ENCODE results near the gene CFAP210. TPM values are rescaled to one million over a fixed set of nuclear protein-coding genes. Genes with fewer than 3 reads are reported as not detected.

CFAP210 gene
- total RNA-seq, 2 experiments from 2014 or later: not detected

- ATAC-seq: no peak
- intact Hi-C loops (cut with micrococcal nuclease): no loop called here
- POLR2A ChIA-PET: no interaction called here
Measured at GRCh38 chr2:169649278-169649677, 44.9 kb downstream of the CFAP210 start.

DNA sequence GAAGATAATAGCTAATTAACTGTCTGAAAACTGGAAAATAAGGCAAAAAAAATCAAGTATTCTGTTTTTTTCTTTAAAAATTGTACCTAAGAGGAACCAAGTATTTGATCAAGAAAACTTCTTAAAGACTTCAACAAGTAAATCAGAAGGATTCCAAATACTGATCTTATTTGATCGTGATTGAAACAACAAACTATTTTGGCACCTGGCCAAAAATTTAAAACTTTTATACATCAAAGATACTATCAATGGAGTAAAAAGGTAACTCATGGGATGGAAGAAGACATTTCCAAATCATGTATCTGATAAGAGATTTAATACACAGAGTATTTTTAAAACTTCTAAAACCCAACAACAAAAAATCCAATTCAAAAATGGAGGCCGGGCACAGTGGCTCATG, 46.7 kb downstream of the CFAP210 start:
- Mint-ChIP-seq H3K27ac (no peak overlapping the region), H3K27me3 (peaks cover 7% of the 10 kb centered on the region), H3K9me3 (peaks cover 4% of the 10 kb centered on the region), H3K36me3 (ENCODE audit: low read depth) (no peaks in the 10 kb centered on the region), H3K4me1 (ENCODE audit: low read depth) (peaks cover 2% of the 10 kb centered on the region), H3K4me3 (no peak overlapping the region)
- ATAC-seq: no peak
- ChIA-PET POLR2A (no interaction called here), CTCF (no interaction called here)
- intact Hi-C loops (cut with micrococcal nuclease): no loop called here
- no peak for TF ChIP-seq CTCF (IDR thresholded peaks at IDR 0.05)
- DNase-seq: no peak

More at GRCh38 chr2:169649278-169649677, 44.9 kb downstream of the CFAP210 start:
- DNase-seq: no peak
- CTCF ChIA-PET: no interaction called here
- peaks cover 13% of the 10 kb centered on the region for H3K27me3 Mint-ChIP-seq
- H3K4me1 Mint-ChIP-seq (ENCODE audit: low read depth): peaks cover 2% of the 10 kb centered on the region
- no peaks in the 10 kb centered on the region for H3K9me3 Mint-ChIP-seq
- TF ChIP-seq CTCF (IDR thresholded peaks at IDR 0.05): no peak
- no peaks in the 10 kb centered on the region for H3K36me3 Mint-ChIP-seq (ENCODE audit: low read depth)
- H3K4me3 Mint-ChIP-seq: no peak overlapping the region
- H3K27ac Mint-ChIP-seq: no peak overlapping the region

GRCh38 chr2:169644173-169644572, 50.0 kb downstream of the CFAP210 start:
- Mint-ChIP-seq H3K9me3 (peaks cover 4% of the 10 kb centered on the region), H3K36me3 (ENCODE audit: low read depth) (peaks cover 2% of the 10 kb centered on the region), H3K27ac (no peak overlapping the region), H3K4me1 (ENCODE audit: low read depth) (peaks cover 2% of the 10 kb centered on the region), H3K27me3 (peaks cover 2% of the 10 kb centered on the region), H3K4me3 (no peak overlapping the region)
- ChIA-PET POLR2A (interaction anchor here (1.4 kb wide), 1 partner anchor 71 kb away, joined by 3 read pairs; no protein-coding TSS in a partner anchor), CTCF (no interaction called here)
- intact Hi-C loops (cut with micrococcal nuclease): no loop called here
- no peak for TF ChIP-seq CTCF (IDR thresholded peaks at IDR 0.05)
- DNase-seq: no peak
- ATAC-seq: no peak

- intact Hi-C loops (cut with micrococcal nuclease): no loop called here
- Mint-ChIP-seq H3K9me3 (peaks cover 4% of the 10 kb centered on the region), H3K36me3 (ENCODE audit: low read depth) (peaks cover 6% of the 10 kb centered on the region), H3K27ac (no peak overlapping the region), H3K4me3 (no peak overlapping the region), H3K27me3 (no peaks in the 10 kb centered on the region), H3K4me1 (ENCODE audit: low read depth) (no peaks in the 10 kb centered on the region)
- ChIA-PET CTCF (no interaction called here), POLR2A (interaction anchor here (0.6 to 0.9 kb wide), 2 partner anchors 16 to 42 kb away, joined by 3 read pairs; no protein-coding TSS in a partner anchor)
- no peak for TF ChIP-seq CTCF (IDR thresholded peaks at IDR 0.05)
- ATAC-seq (no peak), DNase-seq (no peak)
Measured at GRCh38 chr2:169641464-169641863, 52.7 kb downstream of the CFAP210 start.

GRCh38 chr2:169640104-169640503, 54.1 kb downstream of the CFAP210 start:
- POLR2A ChIA-PET: interaction anchor here (0.8 kb wide), 1 partner anchor 118 kb away, joined by 3 read pairs; no protein-coding TSS in a partner anchor
- intact Hi-C loops (cut with micrococcal nuclease): no loop called here
- CTCF ChIA-PET: no interaction called here
- no peak for ATAC-seq
- no peak overlapping the region for H3K4me3 Mint-ChIP-seq
- DNase-seq: no peak
- H3K9me3 Mint-ChIP-seq: peaks cover 4% of the 10 kb centered on the region
- H3K27me3 Mint-ChIP-seq: no peaks in the 10 kb centered on the region
- H3K36me3 Mint-ChIP-seq (ENCODE audit: low read depth): peaks cover 6% of the 10 kb centered on the region
- no peak for TF ChIP-seq CTCF (IDR thresholded peaks at IDR 0.05)
- H3K27ac Mint-ChIP-seq: no peak overlapping the region
- no peaks in the 10 kb centered on the region for H3K4me1 Mint-ChIP-seq (ENCODE audit: low read depth)
